Measurements from ENCODE around the gene NAT9.

The NAT9 gene

GRCh38 chr17:74759941-74760340 lies 16.2 kb downstream of the NAT9 start:
- no peak overlapping the region for H3K4me3 ChIP-seq (ENCODE audit: low read depth, low read length)
- DNase-seq (ENCODE audit: low read depth) = no peak
- TF ChIP-seq MYC (IDR thresholded peaks at IDR 0.05; ENCODE audit: low read depth, low read length) = no peak

GRCh38 chr17:74759243-74759801 lies 16.8 kb downstream of the NAT9 start:
- H3K4me3 ChIP-seq (ENCODE audit: low read depth, low read length) = peak overlapping the region; percentile 30
- peak; percentile 90 for DNase-seq (ENCODE audit: low read depth)
- TF ChIP-seq MYC (IDR thresholded peaks at IDR 0.05; ENCODE audit: low read depth, low read length) (peak; percentile 54), CTCF (IDR thresholded peaks at IDR 0.05; ENCODE audit: low read depth, low read length) (peak; percentile 33), POLR2A (IDR thresholded peaks at IDR 0.05; ENCODE audit: extremely low read depth, insufficient read length) (no peak), MAX (IDR thresholded peaks at IDR 0.05; ENCODE audit: low read depth, low read length) (no peak; the same call in 1 of the 2 replicates)

GRCh38 chr17:74758848-74759168 lies 17.3 kb downstream of the NAT9 start:
- DNase-seq (ENCODE audit: low read depth) = peak; percentile 90
- H3K4me3 ChIP-seq (ENCODE audit: low read depth, low read length) = peak overlapping the region; percentile 30
- TF ChIP-seq MAX (IDR thresholded peaks at IDR 0.05; ENCODE audit: low read depth, low read length) (no peak), CTCF (IDR thresholded peaks at IDR 0.05; ENCODE audit: low read depth, low read length) (no peak), POLR2A (IDR thresholded peaks at IDR 0.05; ENCODE audit: extremely low read depth, insufficient read length) (no peak), MYC (IDR thresholded peaks at IDR 0.05; ENCODE audit: low read depth, low read length) (no peak)

GRCh38 chr17:74757931-74758847 lies 18.0 kb downstream of the NAT9 start:
- no peak for TF ChIP-seq MAX (IDR thresholded peaks at IDR 0.05; ENCODE audit: low read depth, low read length)
- no peak for TF ChIP-seq MYC (IDR thresholded peaks at IDR 0.05; ENCODE audit: low read depth, low read length)
- H3K4me3 ChIP-seq (ENCODE audit: low read depth, low read length) = peak overlapping the region; percentile 28
- DNase-seq (ENCODE audit: low read depth) = peak; percentile 66

- TF ChIP-seq MAX (IDR thresholded peaks at IDR 0.05; ENCODE audit: low read depth, low read length) (no peak), MYC (IDR thresholded peaks at IDR 0.05; ENCODE audit: low read depth, low read length) (no peak), POLR2A (IDR thresholded peaks at IDR 0.05; ENCODE audit: extremely low read depth, insufficient read length) (no peak), CTCF (IDR thresholded peaks at IDR 0.05; ENCODE audit: low read depth, low read length) (no peak)
- no peak overlapping the region for H3K4me3 ChIP-seq (ENCODE audit: low read depth, low read length)
- DNase-seq (ENCODE audit: low read depth) = no peak
These were observed 18.6 kb downstream of the NAT9 start for GRCh38 chr17:74757502-74757901.

GRCh38 chr17:74756891-74757290 lies 19.3 kb downstream of the NAT9 start:
- DNase-seq (ENCODE audit: low read depth) = no peak
- no peak overlapping the region for H3K4me3 ChIP-seq (ENCODE audit: low read depth, low read length)
- TF ChIP-seq MAX (IDR thresholded peaks at IDR 0.05; ENCODE audit: low read depth, low read length) (no peak), MYC (IDR thresholded peaks at IDR 0.05; ENCODE audit: low read depth, low read length) (no peak), CTCF (IDR thresholded peaks at IDR 0.05; ENCODE audit: low read depth, low read length) (no peak), POLR2A (IDR thresholded peaks at IDR 0.05; ENCODE audit: extremely low read depth, insufficient read length) (no peak)

All from NB4 (cell line).